ENCODE measurements around the gene GEMIN4. TPM values are rescaled to one million over a fixed set of nuclear protein-coding genes. Genes with fewer than 3 reads are reported as not detected.
"Not testable (repeated sequence)": the region's sequence is repeated elsewhere in the genome, so short reads cannot be mapped to it uniquely, and the experiment has no call there.

GEMIN4 gene
- total RNA-seq, 1 experiment from 2014 or later, result 43.5 TPM

GRCh38 chr17:704111-704864 lies 47.8 kb downstream of the GEMIN4 start:
- DNase-seq (ENCODE audit: low read depth), result no peak

- DNase-seq (ENCODE audit: low read depth), result no peak
Measured at GRCh38 chr17:703081-703875, 48.8 kb downstream of the GEMIN4 start.

- no peak for DNase-seq (ENCODE audit: low read depth)
Measured at GRCh38 chr17:700504-701094, 51.5 kb downstream of the GEMIN4 start.

GRCh38 chr17:699345-699744 lies 52.7 kb downstream of the GEMIN4 start:
- no peak for DNase-seq (ENCODE audit: low read depth)

- DNase-seq (ENCODE audit: low read depth), result not testable (repeated sequence)
Measured at GRCh38 chr17:698096-698495, 54.0 kb downstream of the GEMIN4 start.

GRCh38 chr17:697682-698081 lies 54.4 kb downstream of the GEMIN4 start:
- no peak for DNase-seq (ENCODE audit: low read depth)

- no peak for DNase-seq (ENCODE audit: low read depth)
Measured at GRCh38 chr17:696369-696768, 55.7 kb downstream of the GEMIN4 start.

Other genes with a start within 250 kb of the GEMIN4 start
- 7.6 and 16.1 TPM in 2 replicates for gene VPS53, start 37.4 kb downstream of the GEMIN4 start, total RNA-seq (2014; rRNA removed; shearing (Covaris generic))
- gene TLCD3A, start 19.7 kb downstream of the GEMIN4 start, total RNA-seq (2014; rRNA removed; shearing (Covaris generic)), result 27.0 and 39.4 TPM in 2 replicates
- gene GLOD4, start 30.0 kb upstream of the GEMIN4 start, total RNA-seq (2014; rRNA removed; shearing (Covaris generic)), result 46.7 and 59.4 TPM in 2 replicates
- gene MRM3, start 30.1 kb upstream of the GEMIN4 start, total RNA-seq (2014; rRNA removed; shearing (Covaris generic)), result 49.7 and 58.0 TPM in 2 replicates
- 2.6 and 3.5 TPM in 2 replicates for gene NXN, start 227.5 kb upstream of the GEMIN4 start, total RNA-seq (2014; rRNA removed; shearing (Covaris generic))
- gene TIMM22, start 244.9 kb upstream of the GEMIN4 start, total RNA-seq (2014; rRNA removed; shearing (Covaris generic)), result 25.2 and 25.8 TPM in 2 replicates